OCI-LY1 (cell line): Measurements from ENCODE around the gene SLC17A7.

ENCODE experiments used
- H2AFZ ChIP-seq: fragments of 200-600 bp; sonication (generic), shearing (Covaris generic); 2 replicates; pipeline ENCODE4 v1.6.0; 2014; ENCODE audit warnings: antibody characterized with exemption, mild to moderate bottlenecking, low read length
- H3F3A ChIP-seq: fragments of 200-600 bp; sonication (generic), shearing (Covaris generic); 2 replicates; pipeline ENCODE4 v1.6.0; 2014; ENCODE audit warnings: mild to moderate bottlenecking, antibody characterized with exemption, low read length, moderate library complexity; ENCODE audit not compliant: insufficient read depth
- H3K27ac ChIP-seq: fragments of 200-600 bp; sonication (generic); 2 replicates; pipeline ENCODE4 v1.5.1; 2014; ENCODE audit warnings: low read length, mixed run types, mild to moderate bottlenecking, low read depth; ENCODE audit not compliant: poor library complexity, severe bottlenecking
- H3K27me3 ChIP-seq: fragments of 200-600 bp; sonication (generic); 2 replicates; pipeline ENCODE4 v1.6.0; 2014; ENCODE audit warnings: antibody characterized with exemption, mild to moderate bottlenecking, low read length, moderate library complexity; ENCODE audit not compliant: insufficient read depth
- H3K36me3 ChIP-seq: fragments of 200-600 bp; sonication (generic); 2 replicates; pipeline ENCODE4 v1.6.1; 2014; ENCODE audit warnings: mild to moderate bottlenecking, antibody characterized with exemption, low read length, moderate library complexity, mixed read lengths; ENCODE audit not compliant: insufficient read depth
- H3K4me1 ChIP-seq: fragments of 200-600 bp; sonication (generic); 2 replicates; pipeline ENCODE4 v1.5.1; 2014; ENCODE audit warnings: mild to moderate bottlenecking, low read length, moderate library complexity; ENCODE audit not compliant: insufficient read depth, severe bottlenecking
- H3K4me2 ChIP-seq: fragments of 200-600 bp; sonication (generic), shearing (Covaris generic); 2 replicates; pipeline ENCODE4 v1.6.1; 2014; ENCODE audit warnings: low read length
- H3K4me3 ChIP-seq: fragments of 200-600 bp; sonication (generic); 2 replicates; pipeline ENCODE4 v1.5.1; 2014; ENCODE audit warnings: low read length, low read depth, mild to moderate bottlenecking, mixed read lengths; ENCODE audit not compliant: poor library complexity, severe bottlenecking
- H3K79me2 ChIP-seq: fragments of 200-600 bp; shearing (Covaris generic); 2 replicates; pipeline ENCODE4 v1.6.1; 2016; ENCODE audit warnings: mixed run types, low read length, mixed read lengths; ENCODE audit not compliant: insufficient read depth
- H3K9ac ChIP-seq: fragments of 200-600 bp; sonication (generic), shearing (Covaris generic); 2 replicates; pipeline ENCODE4 v1.6.1; 2014; ENCODE audit warnings: mild to moderate bottlenecking, low read length, mixed read lengths
- H3K9me2 ChIP-seq: fragments of 200-600 bp; sonication (generic), shearing (Covaris generic); 2 replicates; pipeline ENCODE4 v1.6.1; 2014; ENCODE audit warnings: low read depth, mild to moderate bottlenecking, low read length, mixed read lengths
- H3K9me3 ChIP-seq: fragments of 200-600 bp; shearing (Covaris generic); 2 replicates; pipeline ENCODE4 v1.6.1; 2014; ENCODE audit warnings: low read length, mixed read lengths
- H4K20me1 ChIP-seq: fragments of 200-600 bp; sonication (generic), shearing (Covaris generic); 2 replicates; pipeline ENCODE4 v1.6.0; 2016; ENCODE audit warnings: mild to moderate bottlenecking, low read length; ENCODE audit not compliant: insufficient read depth
- CTCF ChIP-seq: fragments of 200-600 bp; sonication (generic), shearing (Covaris generic); IDR thresholded peaks from 2 replicates; pipeline ENCODE4 v1.5.1; 2017; ENCODE audit warnings: mild to moderate bottlenecking, antibody characterized with exemption, low read length, moderate library complexity, mixed read lengths
- EZH2 ChIP-seq: fragments of 200-600 bp; sonication (generic), shearing (Covaris generic); IDR thresholded peaks from 2 replicates; pipeline ENCODE4 v1.8.0; 2017; ENCODE audit warnings: borderline replicate concordance, mixed run types, mild to moderate bottlenecking, antibody characterized with exemption, low read length, moderate library complexity, mixed read lengths

Gene SLC17A7

DNA sequence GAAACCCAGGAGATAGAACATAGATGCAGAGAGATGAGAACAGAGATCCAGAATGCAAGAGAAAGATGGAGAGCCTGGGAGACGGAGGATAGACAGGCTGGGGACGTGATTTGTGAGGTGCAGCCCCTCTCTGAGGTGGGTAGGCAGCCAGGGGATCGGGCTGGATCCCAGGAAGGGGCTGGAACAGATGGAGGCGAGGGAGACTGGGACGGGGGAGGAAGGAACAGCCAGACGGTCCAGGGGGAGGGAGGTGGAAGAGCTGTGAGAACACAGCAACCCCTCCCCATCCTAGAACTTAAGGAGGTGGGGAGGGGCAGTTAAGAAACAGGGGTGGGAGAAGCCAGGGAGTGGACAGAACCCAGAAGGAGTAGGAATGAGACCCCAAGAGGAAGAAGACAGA lies 3.1 kb downstream of the SLC17A7 start:
- H3K9me3 ChIP-seq: no peaks in the 10 kb centered on the region

DNA sequence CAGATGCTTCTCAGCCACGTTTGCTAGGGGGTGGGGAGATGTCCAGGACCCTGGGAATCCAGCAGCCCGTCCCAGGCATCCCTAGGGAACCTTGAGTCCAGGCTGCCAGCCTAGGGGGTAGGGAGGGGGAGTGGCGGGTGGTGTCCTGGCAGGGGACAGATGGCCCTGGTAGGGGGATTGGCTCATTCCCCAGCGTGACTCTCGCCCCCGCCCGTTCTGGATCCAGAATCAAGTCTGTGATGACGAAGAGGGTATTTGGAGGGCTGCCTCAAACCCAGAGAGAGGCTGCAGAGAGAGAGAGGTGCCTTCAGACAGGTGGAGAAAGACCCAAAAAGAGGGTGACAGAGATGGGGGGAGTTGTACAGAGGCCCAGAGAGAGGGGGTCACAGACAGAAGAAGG lies 4.1 kb downstream of the SLC17A7 start:
- TF ChIP-seq EZH2 (no peak), CTCF (no peak)
- Histone ChIP-seq H3K27ac (no peak overlapping the region), H3F3A (peaks cover 4% of the 10 kb centered on the region; the same call in 1 of the 2 replicates), H3K4me3 (no peak overlapping the region), H3K27me3 (peaks cover 19% of the 10 kb centered on the region), H3K9me3 (no peaks in the 10 kb centered on the region), H3K9me2 (no peaks in the 10 kb centered on the region), H3K4me2 (no peak overlapping the region), H3K36me3 (no peaks in the 10 kb centered on the region), H2AFZ (no peak overlapping the region), H3K9ac (no peak overlapping the region), H3K79me2 (no peaks in the 10 kb centered on the region), H3K4me1 (peaks cover 6% of the 10 kb centered on the region), H4K20me1 (no peaks in the 10 kb centered on the region)

More for the DNA sequence above, 3.1 kb downstream of the SLC17A7 start:
- no peak overlapping the region for H3K9ac ChIP-seq
- H2AFZ ChIP-seq: no peak overlapping the region
- no peaks in the 10 kb centered on the region for H3K36me3 ChIP-seq
- H3F3A ChIP-seq: peaks cover 6% of the 10 kb centered on the region; the same call in 1 of the 2 replicates
- H3K27ac ChIP-seq: no peak overlapping the region
- H3K79me2 ChIP-seq: no peaks in the 10 kb centered on the region
- no peaks in the 10 kb centered on the region for H4K20me1 ChIP-seq
- peaks cover 6% of the 10 kb centered on the region for H3K4me1 ChIP-seq
- TF ChIP-seq EZH2 (no peak), CTCF (no peak)
- H3K9me2 ChIP-seq: no peaks in the 10 kb centered on the region
- H3K4me3 ChIP-seq: no peak overlapping the region
- H3K4me2 ChIP-seq: no peak overlapping the region
- peaks cover 19% of the 10 kb centered on the region for H3K27me3 ChIP-seq

- Histone ChIP-seq H3K4me1 (peaks cover 6% of the 10 kb centered on the region), H3K27me3 (peaks cover 19% of the 10 kb centered on the region), H2AFZ (no peak overlapping the region), H3K79me2 (no peaks in the 10 kb centered on the region), H3K4me3 (no peak overlapping the region), H3K9ac (no peak overlapping the region), H3F3A (no peaks in the 10 kb centered on the region), H4K20me1 (no peaks in the 10 kb centered on the region), H3K9me3 (no peaks in the 10 kb centered on the region), H3K27ac (no peak overlapping the region), H3K4me2 (no peak overlapping the region; the same call in 1 of the 2 replicates), H3K9me2 (no peaks in the 10 kb centered on the region), H3K36me3 (no peaks in the 10 kb centered on the region)
- no peak for TF ChIP-seq CTCF
- no peak for TF ChIP-seq EZH2
These were observed 4.8 kb downstream of the SLC17A7 start for GRCh38 chr19:49436381-49437017.
